ENCODE measurements around the gene DCDC2. TPM values are rescaled to one million over a fixed set of nuclear protein-coding genes. Genes with fewer than 3 reads are reported as not detected.

Gene DCDC2
- total RNA-seq, 4 donors from 2014 or later: 0.64 to 1.6 (median 1.2) TPM; not detected in 1

- no peak for DNase-seq
- H3K9me3 ChIP-seq: no peaks in the 10 kb centered on the region
- intact Hi-C loops (cut with DNase I; ENCODE audit: low total_unique reads) (no loop called here), in situ Hi-C loops (cut with MboI; ENCODE audit: low pct_ligation_motif_present in 1 of 4, low pct_unique_long_range_greater_than_20kb in 1 of 4, low sequenced_read_pairs in 3 of 4) (no loop called here)
- peak within 1 kb of the TSS in 1 of 4 donors; percentile 16 for H3K4me3 ChIP-seq
- H3K27me3 ChIP-seq: peaks cover 17% of the 10 kb centered on the region
- H3K36me3 ChIP-seq: no peaks in the 10 kb centered on the region
- WGBS, 2 donors (ENCODE audit: low coverage in 1 of 2): 20% methylated on average over 26 of the region's 37 CpGs; no CpG with 5 or more reads in 1 of the 2 donors
- TF ChIP-seq EP300 (IDR thresholded peaks at IDR 0.05; ENCODE audit: low read depth) (no peak), CTCF (IDR thresholded peaks at IDR 0.05) (no peak), POLR2AphosphoS5 (IDR thresholded peaks at IDR 0.05) (no peak), POLR2A (IDR thresholded peaks at IDR 0.05) (no peak)
- peaks cover 0 to 4% (median 2%) of the 10 kb centered on the region in 4 donors for H3K4me1 ChIP-seq
- no peak within 1 kb of the TSS for H3K27ac ChIP-seq
Observed at GRCh38 chr6:24125980-24126379, 231.9 kb downstream of the DCDC2 start, which contains the start of gene NRSN1. NRSN1 (plus strand) TSS chr6:24126215; CDS start chr6:24134328, 8,113 bp downstream.

GRCh38 chr6:24122139-24122538 is 235.7 kb downstream of the DCDC2 start:
- Histone ChIP-seq H3K4me1 (peaks cover 0 to 4% (median 2%) of the 10 kb centered on the region in 4 donors), H3K4me3 (no peak overlapping the region)

More at GRCh38 chr6:24122139-24122538, 235.7 kb downstream of the DCDC2 start:
- TF ChIP-seq POLR2A (IDR thresholded peaks at IDR 0.05) (no peak), POLR2AphosphoS5 (IDR thresholded peaks at IDR 0.05) (no peak), CTCF (IDR thresholded peaks at IDR 0.05) (no peak), EP300 (IDR thresholded peaks at IDR 0.05; ENCODE audit: low read depth) (no peak)
- Histone ChIP-seq H3K27ac (no peak overlapping the region), H3K36me3 (no peaks in the 10 kb centered on the region), H3K27me3 (peaks cover 17% of the 10 kb centered on the region), H3K9me3 (no peaks in the 10 kb centered on the region)
- no peak for DNase-seq
- WGBS, 2 donors (ENCODE audit: low coverage in 1 of 2): 55 to 59% methylated on average over 3 to 7 of the region's 7 CpGs
- intact Hi-C loops (cut with DNase I; ENCODE audit: low total_unique reads) (no loop called here), in situ Hi-C loops (cut with MboI; ENCODE audit: low pct_ligation_motif_present in 1 of 4, low pct_unique_long_range_greater_than_20kb in 1 of 4, low sequenced_read_pairs in 3 of 4) (no loop called here)

Small RNA genes lying within 50 kb of the gene (small RNA-seq; reads per million reads assigned to genes)
- gene RF00218 (0 reads per million in 4 donors), gene RNU6-391P (0 reads per million in 4 donors)

Other genes with a start within 250 kb of the DCDC2 start
- gene NRSN1, start 231.8 kb downstream of the DCDC2 start, total RNA-seq: under 1 TPM in 2 of 4 donors, not detected in 2; 0.16 to 0.68 TPM
- 10 to 100 TPM; 18.7 to 45.3 (median 33.5) TPM for gene MRS2, start 44.9 kb upstream of the DCDC2 start, total RNA-seq
- gene GPLD1, start 131.5 kb upstream of the DCDC2 start, total RNA-seq: 1 to 10 TPM in 3 of 4 donors, under 1 TPM in 1; 0.96 to 5.2 (median 1.4) TPM
- gene ALDH5A1, start 136.9 kb upstream of the DCDC2 start, total RNA-seq: 10 to 100 TPM in 1 of 4 donors, 1 to 10 TPM in 3; 4.1 to 12.1 (median 7.9) TPM

Measured in transverse colon (tissue), 4 donors.